Coronary artery (tissue), 2 donors: ENCODE data around the gene CTH.
"Not testable (repeated sequence)": the region's sequence is repeated elsewhere in the genome, so short reads cannot be mapped to it uniquely, and the experiment has no call there.

ENCODE experiments used
- DNase-seq: peaks from one replicate; pipeline ENCODE4 v3.0.0-alpha.2; 2017; ENCODE audit warnings: low spot score
- H3K27ac ChIP-seq, 2 donors: fragments of 200-600 bp; sonication (generic); one replicate each; pipeline ENCODE4 v1.5.1; 2016 to 2019
- H3K4me3 ChIP-seq: fragments of 200-600 bp; sonication (generic); 2 replicates; pipeline ENCODE4 v1.5.1; 2016; ENCODE audit warnings: mild to moderate bottlenecking, moderate library complexity
- TF ChIP-seq, protein P1 (sequence below): fragments of 200-600 bp; sonication (generic); IDR thresholded peaks from one replicate; pipeline ENCODE4 v1.5.1; 2019; ENCODE audit warnings: antibody characterized with exemption

Gene CTH

DNA sequence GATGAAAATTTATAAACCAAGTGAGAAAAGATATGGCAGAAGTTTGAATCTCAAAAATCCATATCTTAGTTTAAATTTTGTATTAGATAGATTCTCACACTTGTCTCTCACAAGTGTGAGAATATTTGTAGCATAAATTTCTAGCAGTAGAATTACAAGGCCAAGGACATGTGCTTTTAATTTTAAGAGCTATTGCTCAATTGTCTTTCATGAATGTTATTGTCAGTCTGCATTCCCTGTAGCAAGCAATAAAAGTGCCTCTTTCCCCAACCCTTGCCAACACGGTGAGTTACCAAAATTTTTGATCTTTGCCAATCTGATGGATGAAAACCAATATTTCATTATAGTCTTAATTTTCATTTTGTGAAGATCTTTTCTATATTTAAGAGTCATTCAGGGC lies 64.0 kb downstream of the CTH start:
- no peak for DNase-seq
- Histone ChIP-seq H3K27ac (no peak overlapping the region), H3K4me3 (no peak overlapping the region)
- TF ChIP-seq, protein P1, sequence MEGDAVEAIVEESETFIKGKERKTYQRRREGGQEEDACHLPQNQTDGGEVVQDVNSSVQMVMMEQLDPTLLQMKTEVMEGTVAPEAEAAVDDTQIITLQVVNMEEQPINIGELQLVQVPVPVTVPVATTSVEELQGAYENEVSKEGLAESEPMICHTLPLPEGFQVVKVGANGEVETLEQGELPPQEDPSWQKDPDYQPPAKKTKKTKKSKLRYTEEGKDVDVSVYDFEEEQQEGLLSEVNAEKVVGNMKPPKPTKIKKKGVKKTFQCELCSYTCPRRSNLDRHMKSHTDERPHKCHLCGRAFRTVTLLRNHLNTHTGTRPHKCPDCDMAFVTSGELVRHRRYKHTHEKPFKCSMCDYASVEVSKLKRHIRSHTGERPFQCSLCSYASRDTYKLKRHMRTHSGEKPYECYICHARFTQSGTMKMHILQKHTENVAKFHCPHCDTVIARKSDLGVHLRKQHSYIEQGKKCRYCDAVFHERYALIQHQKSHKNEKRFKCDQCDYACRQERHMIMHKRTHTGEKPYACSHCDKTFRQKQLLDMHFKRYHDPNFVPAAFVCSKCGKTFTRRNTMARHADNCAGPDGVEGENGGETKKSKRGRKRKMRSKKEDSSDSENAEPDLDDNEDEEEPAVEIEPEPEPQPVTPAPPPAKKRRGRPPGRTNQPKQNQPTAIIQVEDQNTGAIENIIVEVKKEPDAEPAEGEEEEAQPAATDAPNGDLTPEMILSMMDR, result no peak

DNA sequence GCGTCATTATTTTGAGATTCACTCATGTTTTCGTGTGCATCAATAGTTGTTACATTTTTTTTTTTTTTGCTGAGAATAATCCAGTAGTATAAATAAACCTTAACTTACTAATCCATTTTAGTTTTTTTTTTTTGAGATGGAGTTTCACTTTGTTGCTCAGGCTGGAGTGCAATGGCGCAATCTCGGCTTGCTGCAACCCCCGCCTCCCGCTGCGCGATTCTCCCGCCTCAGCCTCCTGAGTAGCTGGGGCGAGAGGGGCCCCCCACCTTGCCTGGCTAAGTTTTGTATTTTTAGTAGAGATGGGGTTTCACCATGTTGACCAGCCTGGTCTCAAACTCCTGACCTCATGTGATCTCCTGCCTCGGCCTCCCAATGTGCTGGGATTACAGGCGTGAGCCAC lies 66.0 kb downstream of the CTH start:
- no peak overlapping the region for H3K4me3 ChIP-seq
- no peak for DNase-seq
- no peak overlapping the region for H3K27ac ChIP-seq
- TF ChIP-seq, protein P1, result no peak

DNA sequence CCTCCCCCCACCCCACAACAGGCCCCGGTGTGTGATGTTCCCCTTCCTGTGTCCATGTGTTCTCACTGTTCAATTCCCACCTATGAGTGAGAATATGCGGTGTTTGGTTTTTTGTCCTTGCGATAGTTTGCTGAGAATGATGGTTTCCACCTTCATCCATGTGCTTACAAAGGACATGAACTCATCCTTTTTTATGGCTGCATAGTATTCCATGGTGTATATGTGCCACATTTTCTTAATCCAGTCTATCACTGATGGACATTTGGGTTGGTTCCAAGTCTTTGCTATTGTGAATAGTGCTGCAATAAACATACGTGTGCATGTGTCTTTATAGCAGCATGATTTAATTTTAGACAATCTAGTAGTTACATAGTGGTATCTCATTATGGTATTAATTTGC lies 66.8 kb downstream of the CTH start:
- not testable (repeated sequence) for H3K27ac ChIP-seq, H3K4me3 ChIP-seq, DNase-seq

DNA sequence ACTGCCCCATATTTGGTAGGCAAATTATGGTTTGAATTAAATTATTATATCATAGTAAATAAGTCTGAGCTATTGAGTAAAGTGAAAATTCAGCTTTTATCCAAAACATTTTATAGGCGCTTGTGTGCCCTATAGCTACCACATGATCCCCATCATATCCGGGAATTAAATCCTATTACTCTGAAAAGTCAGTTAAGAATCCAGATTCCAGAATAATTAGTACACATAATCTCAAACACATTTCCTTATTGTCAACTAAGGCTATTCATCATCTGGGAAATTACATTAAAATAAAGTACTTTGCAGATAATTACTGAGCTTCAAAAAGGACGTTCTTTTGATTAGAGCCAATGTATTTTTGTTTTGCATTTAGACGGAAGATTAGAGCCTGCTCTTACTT lies 72.3 kb downstream of the CTH start:
- no peak for DNase-seq
- Histone ChIP-seq H3K27ac (no peak overlapping the region), H3K4me3 (no peak overlapping the region)
- TF ChIP-seq, protein P1, result no peak

DNA sequence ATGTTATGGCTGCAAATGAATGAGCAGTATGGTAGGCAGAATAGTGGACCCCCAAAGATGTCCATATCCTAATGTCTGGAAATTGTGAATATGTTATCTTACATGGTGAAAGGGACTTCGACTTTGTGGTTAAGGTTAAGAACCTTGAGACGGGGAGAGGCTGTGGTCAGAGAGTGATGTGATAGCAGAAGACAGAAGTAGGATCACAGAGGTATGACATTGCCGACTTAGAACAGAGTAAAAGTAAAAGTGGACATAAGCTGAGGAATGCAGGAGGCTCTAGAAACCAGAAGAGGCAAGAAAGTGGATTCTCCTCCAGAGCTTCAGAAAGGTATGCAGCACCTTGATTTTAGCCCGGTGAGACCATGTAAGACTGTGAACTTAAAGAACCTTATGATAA lies 74.6 kb downstream of the CTH start:
- DNase-seq, result no peak
- TF ChIP-seq, protein P1, result no peak
- H3K4me3 ChIP-seq, result no peak overlapping the region
- no peak overlapping the region for H3K27ac ChIP-seq

DNA sequence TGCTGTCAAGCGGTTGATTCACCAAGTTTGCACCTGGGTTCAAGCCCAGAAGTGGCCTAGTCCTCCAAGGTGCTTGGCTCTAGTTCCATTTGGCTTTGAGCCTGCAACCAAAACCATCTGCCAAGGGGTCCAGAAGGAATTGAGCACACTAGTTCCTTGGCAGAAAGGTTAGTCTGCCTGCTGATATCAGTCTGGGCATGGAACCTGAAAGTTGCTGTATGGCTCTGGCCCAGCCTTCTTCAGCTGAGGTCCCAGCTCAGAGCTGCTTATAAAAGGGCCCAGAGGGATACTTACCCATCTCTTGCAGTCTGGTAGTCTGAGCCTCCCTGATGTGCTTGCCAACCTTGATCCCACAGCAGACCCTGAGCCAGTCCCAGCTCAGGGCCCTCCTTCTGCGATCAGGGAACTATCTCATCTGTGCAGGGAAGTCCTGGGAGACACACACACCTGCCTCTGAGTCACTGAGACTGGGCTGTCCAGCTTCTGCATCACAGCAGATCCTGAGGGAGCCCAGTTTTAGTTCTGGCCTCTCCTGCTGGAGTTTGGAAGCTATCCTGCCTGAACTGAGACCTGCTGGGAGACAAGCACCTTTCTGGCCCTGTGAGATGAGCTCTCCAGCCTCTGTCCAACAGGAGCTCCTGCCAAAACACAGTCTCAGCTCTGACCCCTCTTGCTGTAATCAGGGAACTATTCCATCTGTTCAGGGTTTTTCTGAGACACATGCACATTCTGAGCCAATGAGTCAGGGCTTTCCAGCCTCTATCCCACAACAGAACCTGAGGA lies 75.8 kb downstream of the CTH start:
- H3K4me3 ChIP-seq, result no peak overlapping the region
- H3K27ac ChIP-seq, result no peak overlapping the region
- peak; percentile 68 for DNase-seq
- TF ChIP-seq, protein P1, result no peak

DNA sequence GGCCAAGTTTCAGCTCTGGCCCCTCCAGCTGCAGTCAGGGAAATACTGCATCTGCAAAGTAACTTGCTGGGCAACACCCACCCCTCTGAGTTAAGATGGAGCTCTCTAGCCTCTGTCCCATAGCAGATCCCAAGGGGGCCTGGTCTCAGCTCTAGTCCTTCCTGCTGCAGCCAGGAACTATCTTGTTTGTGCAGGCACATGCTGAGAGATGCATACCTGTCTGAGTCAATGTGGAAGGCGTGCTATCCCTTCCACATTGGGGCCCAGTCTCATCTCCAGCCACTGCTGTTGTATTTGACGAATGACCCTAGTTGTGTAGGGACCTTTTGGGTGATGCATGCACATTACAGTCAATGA lies 76.4 kb downstream of the CTH start:
- H3K27ac ChIP-seq, result no peak overlapping the region
- DNase-seq, result no peak
- TF ChIP-seq, protein P1, result no peak
- no peak overlapping the region for H3K4me3 ChIP-seq
